WTC11 (cell line): ENCODE data around the gene RDH16. TPM values are rescaled to one million over a fixed set of nuclear protein-coding genes. Genes with fewer than 3 reads are reported as not detected.

Source experiments
- ATAC-seq: fragments of 200-7000 bp; cut with Tn5 transposase; 2 replicates; pipeline ENCODE4 v1.10.0; 2021; ENCODE audit warnings: mild to moderate bottlenecking, moderate library complexity
- CTCF ChIA-PET: fragments of 300-600 bp; sonication (Branson Sonifier 250); formaldehyde crosslinking; loops from one replicate; lab custom pipeline; 2021; ENCODE audit warnings: antibody characterized with exemption; lab: Charles Lee
- POLR2A ChIA-PET: fragments of 350-600 bp; sonication (Branson Sonifier 250); formaldehyde crosslinking; loops from one replicate; lab custom pipeline; 2021; ENCODE audit warnings: antibody characterized with exemption; lab: Charles Lee
- DNase-seq: peaks from one replicate; pipeline ENCODE4 v3.0.0; 2021; ENCODE audit warnings: low spot score
- H3K27ac Mint-ChIP-seq: 2 replicates; pipeline ENCODE4 v1.8.0; 2021; ENCODE audit warnings: mixed read lengths
- H3K27me3 Mint-ChIP-seq: 2 replicates; pipeline ENCODE4 v1.8.0; 2021; ENCODE audit warnings: low read depth, mild to moderate bottlenecking, moderate library complexity, mixed read lengths
- H3K36me3 Mint-ChIP-seq: 2 replicates; pipeline ENCODE4 v1.8.0; 2021; ENCODE audit warnings: mixed read lengths
- H3K4me1 Mint-ChIP-seq: 2 replicates; pipeline ENCODE4 v1.8.0; 2022; ENCODE audit warnings: mixed read lengths
- H3K4me3 Mint-ChIP-seq: 2 replicates; pipeline ENCODE4 v1.8.0; 2021; ENCODE audit warnings: mild to moderate bottlenecking, moderate library complexity, mixed read lengths
- H3K9me3 Mint-ChIP-seq: 2 replicates; pipeline ENCODE4 v1.8.0; 2021; ENCODE audit warnings: mixed read lengths
- CBFB ChIP-seq: sonication (generic); formaldehyde crosslinking; IDR thresholded peaks from 2 replicates; pipeline ENCODE4 v1.8.1; 2022; ENCODE audit warnings: mild to moderate bottlenecking, low read depth, missing genetic modification reagents
- E2F4 ChIP-seq: sonication (generic); formaldehyde crosslinking; IDR thresholded peaks from 2 replicates; pipeline ENCODE4 v1.8.1; 2022; ENCODE audit warnings: low read depth, mild to moderate bottlenecking, moderate library complexity, missing genetic modification reagents, borderline replicate concordance
- ESRRA ChIP-seq: sonication (generic); formaldehyde crosslinking; IDR thresholded peaks from 2 replicates; pipeline ENCODE4 v1.8.1; 2022; ENCODE audit warnings: mild to moderate bottlenecking, missing genetic modification reagents, borderline replicate concordance
- GTF2I ChIP-seq: fragments of 250-450 bp; sonication (Bioruptor Pico); conservative IDR thresholded peaks from 2 replicates; pipeline ENCODE4 v1.4.0; 2021; ENCODE audit warnings: mild to moderate bottlenecking
- MYBL2 ChIP-seq: sonication (generic); formaldehyde crosslinking; IDR thresholded peaks from 2 replicates; pipeline ENCODE4 v1.8.1; 2023; ENCODE audit warnings: mild to moderate bottlenecking, moderate library complexity, missing genetic modification reagents
- NR1H2 ChIP-seq: sonication (generic); formaldehyde crosslinking; IDR thresholded peaks from 2 replicates; pipeline ENCODE4 v1.9.0; 2021; ENCODE audit warnings: mild to moderate bottlenecking, moderate library complexity, missing genetic modification reagents
- SP1 ChIP-seq: sonication (generic); formaldehyde crosslinking; conservative IDR thresholded peaks from 2 replicates; pipeline ENCODE4 v1.8.1; 2022; ENCODE audit warnings: missing genetic modification reagents
- TEAD4 ChIP-seq: sonication (generic); formaldehyde crosslinking; IDR thresholded peaks from 2 replicates; pipeline ENCODE4 v1.8.0; 2022; ENCODE audit warnings: mild to moderate bottlenecking, missing genetic modification reagents
- ZNF138 ChIP-seq: sonication (generic); formaldehyde crosslinking; conservative IDR thresholded peaks from 2 replicates; pipeline ENCODE4 v1.8.1; 2022; ENCODE audit warnings: mild to moderate bottlenecking, moderate library complexity, missing genetic modification reagents
- ZNF219 ChIP-seq: sonication (generic); formaldehyde crosslinking; IDR thresholded peaks from 2 replicates; pipeline ENCODE4 v1.8.0; 2023; ENCODE audit warnings: missing genetic modification reagents, mild to moderate bottlenecking, borderline replicate concordance
- ZNF425 ChIP-seq: fragments of 250-450 bp; sonication (Bioruptor Pico); conservative IDR thresholded peaks from 2 replicates; pipeline ENCODE4 v1.9.0; 2021; ENCODE audit warnings: mild to moderate bottlenecking
- ZNF512 ChIP-seq: sonication (generic); formaldehyde crosslinking; IDR thresholded peaks from 2 replicates; pipeline ENCODE4 v1.8.1; 2022; ENCODE audit warnings: missing genetic modification reagents, borderline replicate concordance
- ZSCAN18 ChIP-seq: fragments of 250-450 bp; sonication (Bioruptor Pico); IDR thresholded peaks from 2 replicates; pipeline ENCODE4 v2.1.2; 2022; ENCODE audit warnings: mild to moderate bottlenecking, moderate library complexity
- total RNA-seq: library from RNA; stranded (reverse); gene quantifications from 3 replicates; pipeline ENCODE4 v1.2.3, GENCODE V29; 2021
- TF ChIP-seq, protein P1 (sequence below): sonication (generic); formaldehyde crosslinking; IDR thresholded peaks from 2 replicates; pipeline ENCODE4 v1.8.0; 2022; ENCODE audit warnings: missing genetic modification reagents
- TF ChIP-seq, protein P2 (sequence below): sonication (generic); formaldehyde crosslinking; IDR thresholded peaks from 2 replicates; pipeline ENCODE4 v1.8.0; 2023; ENCODE audit warnings: mild to moderate bottlenecking, missing genetic modification reagents
- TF ChIP-seq, protein P3 (sequence below): sonication (generic); formaldehyde crosslinking; IDR thresholded peaks from 2 replicates; pipeline ENCODE4 v1.8.0; 2022; ENCODE audit warnings: mild to moderate bottlenecking, missing genetic modification reagents

RDH16 gene
- total RNA-seq, 1 experiment from 2014 or later = 1.0 TPM

DNA sequence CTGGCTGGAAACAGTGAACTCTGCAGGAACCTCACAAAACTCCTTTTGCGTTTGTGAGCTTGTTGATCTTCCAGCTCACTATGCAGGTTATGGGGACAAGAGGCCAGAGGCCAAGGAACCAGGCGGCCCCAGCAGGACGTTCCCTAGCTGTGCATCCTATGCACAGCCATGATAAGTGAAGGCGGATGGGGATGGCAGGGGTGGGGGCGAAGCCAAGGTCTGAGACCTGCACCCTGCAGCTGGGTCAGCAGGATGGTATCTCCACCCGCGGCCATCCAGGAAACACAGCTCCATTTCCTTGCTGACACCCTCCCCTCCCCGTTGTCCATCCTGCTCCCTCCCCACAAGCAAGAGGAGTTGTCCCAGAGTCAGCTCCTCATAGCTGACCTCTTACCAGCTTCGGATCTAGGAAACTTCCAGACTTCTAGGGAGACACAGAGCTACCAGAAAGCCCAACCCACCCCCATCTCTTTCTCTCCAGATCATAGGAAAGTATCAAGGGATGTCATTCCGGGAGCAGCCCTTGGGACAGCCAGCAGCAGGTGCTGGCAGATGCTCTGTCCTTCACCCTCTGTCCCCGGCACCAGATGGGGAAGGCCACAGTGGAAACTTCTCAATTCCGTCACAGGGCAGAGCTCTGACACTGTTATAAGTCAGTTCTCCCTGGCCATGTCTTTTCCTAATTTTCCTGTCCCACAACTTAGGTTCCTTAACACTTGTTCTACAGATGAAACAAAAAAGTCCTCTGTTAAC lies 39.6 kb upstream of the RDH16 start (continued):
- TF ChIP-seq, protein P1, sequence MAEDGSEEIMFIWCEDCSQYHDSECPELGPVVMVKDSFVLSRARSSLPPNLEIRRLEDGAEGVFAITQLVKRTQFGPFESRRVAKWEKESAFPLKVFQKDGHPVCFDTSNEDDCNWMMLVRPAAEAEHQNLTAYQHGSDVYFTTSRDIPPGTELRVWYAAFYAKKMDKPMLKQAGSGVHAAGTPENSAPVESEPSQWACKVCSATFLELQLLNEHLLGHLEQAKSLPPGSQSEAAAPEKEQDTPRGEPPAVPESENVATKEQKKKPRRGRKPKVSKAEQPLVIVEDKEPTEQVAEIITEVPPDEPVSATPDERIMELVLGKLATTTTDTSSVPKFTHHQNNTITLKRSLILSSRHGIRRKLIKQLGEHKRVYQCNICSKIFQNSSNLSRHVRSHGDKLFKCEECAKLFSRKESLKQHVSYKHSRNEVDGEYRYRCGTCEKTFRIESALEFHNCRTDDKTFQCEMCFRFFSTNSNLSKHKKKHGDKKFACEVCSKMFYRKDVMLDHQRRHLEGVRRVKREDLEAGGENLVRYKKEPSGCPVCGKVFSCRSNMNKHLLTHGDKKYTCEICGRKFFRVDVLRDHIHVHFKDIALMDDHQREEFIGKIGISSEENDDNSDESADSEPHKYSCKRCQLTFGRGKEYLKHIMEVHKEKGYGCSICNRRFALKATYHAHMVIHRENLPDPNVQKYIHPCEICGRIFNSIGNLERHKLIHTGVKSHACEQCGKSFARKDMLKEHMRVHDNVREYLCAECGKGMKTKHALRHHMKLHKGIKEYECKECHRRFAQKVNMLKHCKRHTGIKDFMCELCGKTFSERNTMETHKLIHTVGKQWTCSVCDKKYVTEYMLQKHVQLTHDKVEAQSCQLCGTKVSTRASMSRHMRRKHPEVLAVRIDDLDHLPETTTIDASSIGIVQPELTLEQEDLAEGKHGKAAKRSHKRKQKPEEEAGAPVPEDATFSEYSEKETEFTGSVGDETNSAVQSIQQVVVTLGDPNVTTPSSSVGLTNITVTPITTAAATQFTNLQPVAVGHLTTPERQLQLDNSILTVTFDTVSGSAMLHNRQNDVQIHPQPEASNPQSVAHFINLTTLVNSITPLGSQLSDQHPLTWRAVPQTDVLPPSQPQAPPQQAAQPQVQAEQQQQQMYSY (CRISPR knock-in tag) = no peak
- TF ChIP-seq TEAD4 (CRISPR knock-in tag) = no peak
- TF ChIP-seq, protein P2, sequence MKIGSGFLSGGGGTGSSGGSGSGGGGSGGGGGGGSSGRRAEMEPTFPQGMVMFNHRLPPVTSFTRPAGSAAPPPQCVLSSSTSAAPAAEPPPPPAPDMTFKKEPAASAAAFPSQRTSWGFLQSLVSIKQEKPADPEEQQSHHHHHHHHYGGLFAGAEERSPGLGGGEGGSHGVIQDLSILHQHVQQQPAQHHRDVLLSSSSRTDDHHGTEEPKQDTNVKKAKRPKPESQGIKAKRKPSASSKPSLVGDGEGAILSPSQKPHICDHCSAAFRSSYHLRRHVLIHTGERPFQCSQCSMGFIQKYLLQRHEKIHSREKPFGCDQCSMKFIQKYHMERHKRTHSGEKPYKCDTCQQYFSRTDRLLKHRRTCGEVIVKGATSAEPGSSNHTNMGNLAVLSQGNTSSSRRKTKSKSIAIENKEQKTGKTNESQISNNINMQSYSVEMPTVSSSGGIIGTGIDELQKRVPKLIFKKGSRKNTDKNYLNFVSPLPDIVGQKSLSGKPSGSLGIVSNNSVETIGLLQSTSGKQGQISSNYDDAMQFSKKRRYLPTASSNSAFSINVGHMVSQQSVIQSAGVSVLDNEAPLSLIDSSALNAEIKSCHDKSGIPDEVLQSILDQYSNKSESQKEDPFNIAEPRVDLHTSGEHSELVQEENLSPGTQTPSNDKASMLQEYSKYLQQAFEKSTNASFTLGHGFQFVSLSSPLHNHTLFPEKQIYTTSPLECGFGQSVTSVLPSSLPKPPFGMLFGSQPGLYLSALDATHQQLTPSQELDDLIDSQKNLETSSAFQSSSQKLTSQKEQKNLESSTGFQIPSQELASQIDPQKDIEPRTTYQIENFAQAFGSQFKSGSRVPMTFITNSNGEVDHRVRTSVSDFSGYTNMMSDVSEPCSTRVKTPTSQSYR (CRISPR knock-in tag) = no peak
- TF ChIP-seq, all 79 proteins: peak for 0

GRCh38 chr12:56995930-56996496 lies 38.6 kb upstream of the RDH16 start:
- no peak for ATAC-seq
- CTCF ChIA-PET = interaction anchor here (1.4 to 3.0 kb wide), 2 partner anchors 8 to 10 kb away, joined by 6 to 20 read pairs; partner anchors contain the start of gene ZBTB39
- POLR2A ChIA-PET = no interaction called here
- Mint-ChIP-seq H3K9me3 (no peaks in the 10 kb centered on the region), H3K4me3 (no peak overlapping the region), H3K27ac (no peak overlapping the region), H3K4me1 (peaks cover 13% of the 10 kb centered on the region), H3K36me3 (peaks cover 10% of the 10 kb centered on the region; the same call in 1 of the 2 replicates), H3K27me3 (no peaks in the 10 kb centered on the region)
- no peak for DNase-seq
- TF ChIP-seq CBFB (CRISPR knock-in tag) (no peak), SP1 (CRISPR knock-in tag) (no peak), ZNF138 (CRISPR knock-in tag) (no peak), NR1H2 (no peak), ZNF512 (CRISPR knock-in tag) (no peak), ZSCAN18 (CRISPR knock-in tag) (no peak), E2F4 (CRISPR knock-in tag) (no peak), ESRRA (CRISPR knock-in tag) (no peak), GTF2I (CRISPR knock-in tag) (no peak), ZNF219 (CRISPR knock-in tag) (no peak), MYBL2 (CRISPR knock-in tag) (no peak), ZNF425 (CRISPR knock-in tag) (no peak)
- TF ChIP-seq, protein P3, sequence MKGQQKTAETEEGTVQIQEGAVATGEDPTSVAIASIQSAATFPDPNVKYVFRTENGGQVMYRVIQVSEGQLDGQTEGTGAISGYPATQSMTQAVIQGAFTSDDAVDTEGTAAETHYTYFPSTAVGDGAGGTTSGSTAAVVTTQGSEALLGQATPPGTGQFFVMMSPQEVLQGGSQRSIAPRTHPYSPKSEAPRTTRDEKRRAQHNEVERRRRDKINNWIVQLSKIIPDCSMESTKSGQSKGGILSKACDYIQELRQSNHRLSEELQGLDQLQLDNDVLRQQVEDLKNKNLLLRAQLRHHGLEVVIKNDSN (CRISPR knock-in tag) = peak; percentile 47; the same call in 1 of the 2 replicates
